Endothelial cell of umbilical vein (primary cell): ENCODE results near the gene ARHGEF19. TPM values are rescaled to one million over a fixed set of nuclear protein-coding genes. Genes with fewer than 3 reads are reported as not detected.

Experiments used
- BruUV-seq: library from RNA; stranded (reverse); fragments of 400-500 nt; replicated peaks from 2 replicates; lab custom pipeline; 2021; lab: Mats Ljungman, UMichigan
- CTCF ChIA-PET: fragments of 300-600, 350-600 bp; sonication (Branson Sonifier 250); formaldehyde crosslinking; loops from one replicate; lab custom pipeline; 2021; ENCODE audit warnings: antibody characterized with exemption, inconsistent platforms; lab: Charles Lee
- POLR2A ChIA-PET: fragments of 300-600, 350-600 bp; sonication (Branson Sonifier 250); formaldehyde crosslinking; loops from one replicate; lab custom pipeline; 2021; ENCODE audit warnings: antibody characterized with exemption, inconsistent platforms; lab: Charles Lee
- DNase-seq: peaks from one replicate; pipeline ENCODE4 v3.0.0-alpha.2; 2011; ENCODE audit warnings: low read depth, low spot score
- FAIRE-seq: peaks from 2 replicates; lab custom pipeline; 2011; peaks lifted over from hg19 to GRCh38; lab: Jason Lieb, UNC
- H2AFZ ChIP-seq: 2 replicates; pipeline ENCODE4 v1.6.0; 2012; ENCODE audit warnings: low read depth, low read length, control low read depth, inconsistent platforms
- H3K27ac ChIP-seq: 2 replicates; pipeline ENCODE4 v1.5.1; 2011; ENCODE audit warnings: low read depth, mild to moderate bottlenecking, control low read depth, low read length, moderate library complexity; ENCODE audit not compliant: insufficient read depth
- H3K27me3 ChIP-seq, 2 experiments: 2 replicates each; pipeline versions ENCODE4 v1.6.0 to v1.6.1; 2011; ENCODE audit warnings: low read length in 2 of 2, mixed read lengths in 1 of 2; ENCODE audit not compliant: control insufficient read depth in 2 of 2, insufficient read depth in 2 of 2
- H3K36me3 ChIP-seq, 2 experiments: 2 replicates in 1 of 2; 3 replicates in 1 of 2; pipeline ENCODE4 v1.5.1; 2011; ENCODE audit warnings: low read length in 2 of 2, mild to moderate bottlenecking in 1 of 2, moderate library complexity in 1 of 2; ENCODE audit not compliant: control insufficient read depth in 2 of 2, insufficient read depth in 2 of 2; ENCODE audit errors: extremely low read depth in 1 of 2
- H3K4me1 ChIP-seq: 3 replicates; pipeline ENCODE4 v1.5.1; 2011; ENCODE audit warnings: mild to moderate bottlenecking, low read length; ENCODE audit not compliant: control insufficient read depth, insufficient read depth; ENCODE audit errors: extremely low read depth
- H3K4me2 ChIP-seq: 2 replicates; pipeline ENCODE4 v1.6.1; 2011; ENCODE audit warnings: low read length, control low read depth, mixed read lengths; ENCODE audit not compliant: insufficient read depth
- H3K4me3 ChIP-seq, 3 experiments: fragments of 200-600 bp in 1 of 3; sonication (generic), shearing (Covaris generic) in 1 of 3; replicated peaks in 1 of 3; 2 replicates each; pipeline ENCODE4 v1.5.1; 2011 to 2016; ENCODE audit warnings: control low read depth in 3 of 3, low read length in 3 of 3, mild to moderate bottlenecking in 2 of 3, inconsistent platforms in 1 of 3, low read depth in 1 of 3, moderate library complexity in 1 of 3; ENCODE audit not compliant: insufficient read depth in 1 of 3
- H3K79me2 ChIP-seq: 2 replicates; pipeline ENCODE4 v1.6.0; 2012; ENCODE audit warnings: low read length, inconsistent platforms; ENCODE audit not compliant: control insufficient read depth, insufficient read depth
- H3K9ac ChIP-seq: replicated peaks from 2 replicates; pipeline ENCODE3; 2011; ENCODE audit warnings: low read length, control low read depth; ENCODE audit not compliant: insufficient read depth; ENCODE audit errors: extremely low read depth
- H3K9me1 ChIP-seq: replicated peaks from 3 replicates; pipeline ENCODE4 v1.6.0; 2011; ENCODE audit warnings: mild to moderate bottlenecking, low read length; ENCODE audit not compliant: control insufficient read depth, insufficient read depth; ENCODE audit errors: extremely low read depth
- H3K9me3 ChIP-seq: replicated peaks from 2 replicates; pipeline ENCODE4 v1.5.1; 2012; ENCODE audit warnings: low read length, inconsistent platforms; ENCODE audit not compliant: control insufficient read depth, insufficient read depth
- H4K20me1 ChIP-seq: replicated peaks from 2 replicates; pipeline ENCODE3; 2011; ENCODE audit warnings: mild to moderate bottlenecking, low read length; ENCODE audit not compliant: control insufficient read depth, insufficient read depth; ENCODE audit errors: extremely low read depth
- CTCF ChIP-seq, 2 donors: IDR thresholded peaks; 1 replicate in 1 of 2; 2 replicates in 1 of 2; pipeline ENCODE4 v1.5.1; 2011; ENCODE audit warnings: low read length in 2 of 2, mild to moderate bottlenecking in 2 of 2, moderate library complexity in 2 of 2, control low read depth in 1 of 2, inconsistent platforms in 1 of 2, low read depth in 1 of 2; ENCODE audit not compliant: insufficient read depth in 1 of 2; ENCODE audit errors: extremely low read depth in 1 of 2
- EZH2 ChIP-seq: IDR thresholded peaks from 2 replicates; pipeline ENCODE4 v1.6.1; 2012; ENCODE audit warnings: borderline replicate concordance, low read depth, mild to moderate bottlenecking, moderate library complexity, low read length, inconsistent platforms; ENCODE audit not compliant: severe bottlenecking
- FOS ChIP-seq: IDR thresholded peaks from 2 replicates; pipeline ENCODE4 v1.6.1; 2011; ENCODE audit warnings: mild to moderate bottlenecking, low read length, moderate library complexity, borderline replicate concordance; ENCODE audit not compliant: insufficient read depth
- GATA2 ChIP-seq: IDR thresholded peaks from 2 replicates; pipeline ENCODE4 v1.7.0; 2011; ENCODE audit warnings: low read depth, mild to moderate bottlenecking, moderate library complexity, mixed read lengths, low read length; ENCODE audit not compliant: insufficient read length, insufficient read depth
- JUN ChIP-seq: IDR thresholded peaks from 2 replicates; pipeline ENCODE4 v1.6.1; 2011; ENCODE audit warnings: borderline replicate concordance, low read depth; ENCODE audit not compliant: insufficient read length, insufficient read depth
- MAX ChIP-seq: IDR thresholded peaks from 2 replicates; pipeline ENCODE4 v1.6.1; 2011; ENCODE audit not compliant: insufficient read depth, insufficient read length
- MYC ChIP-seq: IDR thresholded peaks from one replicate; pipeline ENCODE4 v1.6.1; 2011; ENCODE audit warnings: mild to moderate bottlenecking, low read depth, low read length
- POLR2A ChIP-seq: IDR thresholded peaks from 2 replicates; pipeline ENCODE4 v1.6.1; 2012; ENCODE audit warnings: low read depth, mild to moderate bottlenecking, control low read depth, low read length
- POLR2AphosphoS5 ChIP-seq: IDR thresholded peaks from 2 replicates; pipeline ENCODE4 v1.6.1; 2012; ENCODE audit warnings: low read depth, mild to moderate bottlenecking, control low read depth, low read length, moderate library complexity; ENCODE audit not compliant: insufficient read depth
- dilution Hi-C: fragments of 300-500 bp; cut with MboI; formaldehyde crosslinking; loops from one replicate; pipeline ENCODE4 v1.15.0; 2019; ENCODE audit warnings: low sequenced_read_pairs; ENCODE audit not compliant: extremely low pct_ligation_motif_present
- intact Hi-C: fragments of 100-400 bp; cut with micrococcal nuclease; formaldehyde crosslinking; loops from one replicate; pipeline ENCODE4 v1.10.0; 2022
- polyA plus RNA-seq, 4 experiments: library from polyadenylated mRNA; depleted of rRNA in 3 of 4; stranded (reverse) in 3 of 4; unstranded in 1 of 4; fragments of >200 nt; gene quantifications; 2 replicates each; pipeline versions ENCODE4 v1.2.1 to v1.2.3, GENCODE V29; 2011 to 2012; ENCODE audit warnings: missing spikeins in 1 of 4
- total RNA-seq: library from RNA; stranded (reverse); gene quantifications from 2 replicates; pipeline ENCODE4 v1.2.3, GENCODE V29; 2021

Gene ARHGEF19
- total and polyA plus RNA-seq, 2 donors (not counting 3 experiments of a cell fraction or from before 2014, with no cell fraction given), result 6.2 to 8.0 TPM

GRCh38 chr1:16166117-16166516 is 46.3 kb downstream of the ARHGEF19 start:
- H3K27me3 ChIP-seq, result no peaks in the 10 kb centered on the region
- no peak overlapping the region for H3K4me3 ChIP-seq
- H3K79me2 ChIP-seq, result no peaks in the 10 kb centered on the region
- H3K9me1 ChIP-seq, result no peaks in the 10 kb centered on the region
- POLR2A ChIA-PET, result no interaction called here
- FAIRE-seq (no peak), DNase-seq (no peak)
- H3K36me3 ChIP-seq, result no peaks in the 10 kb centered on the region
- H3K9me3 ChIP-seq, result no peaks in the 10 kb centered on the region
- H4K20me1 ChIP-seq, result no peaks in the 10 kb centered on the region
- dilution Hi-C loops (no loop called here), intact Hi-C loops (no loop called here)
- no peak overlapping the region for H3K4me2 ChIP-seq
- no peak for TF ChIP-seq MYC
- TF ChIP-seq CTCF (IDR thresholded peaks at IDR 0.05; ENCODE audit: extremely low read depth in 1 of 2, insufficient read depth in 1 of 2, low read depth in 1 of 2, low read length in 2 of 2), result no peak
- TF ChIP-seq JUN, result no peak
- no peak for TF ChIP-seq POLR2A
- no TSS peak for BruUV-seq
- CTCF ChIA-PET, result no interaction called here
- H3K9ac ChIP-seq, result no peak overlapping the region
- no peak overlapping the region for H3K27ac ChIP-seq
- H3K4me1 ChIP-seq, result peaks cover 15% of the 10 kb centered on the region
- no peak overlapping the region for H2AFZ ChIP-seq

GRCh38 chr1:16165548-16165947 is 46.9 kb downstream of the ARHGEF19 start:
- no peaks in the 10 kb centered on the region for H4K20me1 ChIP-seq
- intact Hi-C loops (no loop called here), dilution Hi-C loops (no loop called here)
- no peak overlapping the region for H2AFZ ChIP-seq
- no peaks in the 10 kb centered on the region for H3K9me3 ChIP-seq
- H3K4me2 ChIP-seq, result no peak overlapping the region
- FAIRE-seq (no peak), DNase-seq (no peak)
- no peak overlapping the region for H3K9ac ChIP-seq
- ChIA-PET CTCF (interaction anchor here (2.2 kb wide), 1 partner anchor 10 kb away, joined by 7 read pairs; no protein-coding TSS in a partner anchor), POLR2A (no interaction called here)
- BruUV-seq, result no TSS peak
- H3K4me3 ChIP-seq, result no peak overlapping the region
- peaks cover 15% of the 10 kb centered on the region for H3K4me1 ChIP-seq
- H3K27me3 ChIP-seq, result no peaks in the 10 kb centered on the region
- H3K36me3 ChIP-seq, result no peaks in the 10 kb centered on the region
- no peaks in the 10 kb centered on the region for H3K9me1 ChIP-seq
- no peak overlapping the region for H3K27ac ChIP-seq
- TF ChIP-seq JUN (no peak), MYC (no peak), MAX (no peak), CTCF (IDR thresholded peaks at IDR 0.05; ENCODE audit: extremely low read depth in 1 of 2, insufficient read depth in 1 of 2, low read depth in 1 of 2, low read length in 2 of 2) (no peak), GATA2 (no peak), POLR2AphosphoS5 (no peak), EZH2 (no peak), FOS (no peak), POLR2A (no peak)
- H3K79me2 ChIP-seq, result no peaks in the 10 kb centered on the region
